Midbrain (tissue), 1 donor: ENCODE data around the gene MYO6.
A peak's percentile ranks its signal among the peaks of the same experiment; 100 is the strongest.

Experiments
- DNase-seq: peaks from one replicate; lab custom pipeline; 2025; lab: John Stamatoyannopoulos, UW

The MYO6 gene

DNA sequence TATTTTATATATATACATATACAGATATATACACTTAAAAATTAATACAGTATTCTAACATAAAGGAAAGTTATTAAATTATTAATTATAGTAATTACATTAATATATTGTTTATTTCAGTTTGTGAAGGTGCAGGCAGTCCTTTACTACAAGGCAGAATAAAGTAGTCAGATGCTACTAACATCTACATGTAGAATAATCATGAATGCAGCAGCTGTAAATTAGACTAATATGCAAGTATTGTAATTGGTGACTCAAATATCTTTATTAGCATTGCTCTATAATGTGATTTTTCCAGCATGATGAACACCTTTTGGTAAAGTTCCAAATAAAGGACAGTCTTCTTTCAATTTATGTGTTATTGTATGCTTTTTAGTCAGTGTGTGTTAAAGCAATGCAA lies 17.3 kb downstream of the MYO6 start:
- DNase-seq, result no peak

DNA sequence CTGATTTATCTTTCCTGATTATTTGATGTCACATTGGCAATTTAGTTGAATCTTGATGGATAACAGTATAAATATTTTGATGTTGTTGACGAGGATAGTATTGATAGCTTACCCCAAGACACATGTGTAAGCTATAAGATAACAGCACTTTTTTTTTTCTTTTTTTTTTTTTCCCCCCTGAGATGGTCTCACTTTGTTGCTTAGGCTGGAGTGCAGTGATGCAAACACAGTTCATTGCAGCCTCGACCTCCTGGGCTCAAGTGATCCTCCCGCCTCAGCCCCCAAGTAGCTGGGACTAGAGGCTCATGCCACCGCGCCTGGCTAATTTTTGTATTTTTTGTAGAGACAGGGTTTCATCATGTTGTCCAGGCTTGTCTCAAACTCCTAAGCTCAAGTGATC lies 21.8 kb downstream of the MYO6 start:
- DNase-seq, result no peak

DNA sequence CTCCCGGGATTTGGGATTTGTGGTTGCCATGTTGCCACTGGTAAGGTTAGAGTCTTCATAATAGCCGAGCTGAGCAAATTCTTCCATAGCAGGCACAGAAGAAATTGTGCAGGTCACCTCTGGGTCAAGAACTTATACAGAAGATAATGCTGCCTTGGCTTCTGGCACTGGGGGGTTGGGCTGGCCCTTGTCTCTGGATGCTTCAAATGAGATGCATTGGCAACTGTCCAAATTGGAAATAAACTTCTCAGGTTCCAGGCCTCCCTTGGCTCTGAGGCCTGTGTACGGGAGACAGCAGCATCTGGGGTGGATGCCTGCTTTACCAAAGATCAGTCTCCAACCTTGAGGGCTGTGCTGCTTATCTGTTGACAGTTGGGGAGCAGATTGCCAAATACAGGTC lies 26.2 kb downstream of the MYO6 start:
- no peak for DNase-seq

DNA sequence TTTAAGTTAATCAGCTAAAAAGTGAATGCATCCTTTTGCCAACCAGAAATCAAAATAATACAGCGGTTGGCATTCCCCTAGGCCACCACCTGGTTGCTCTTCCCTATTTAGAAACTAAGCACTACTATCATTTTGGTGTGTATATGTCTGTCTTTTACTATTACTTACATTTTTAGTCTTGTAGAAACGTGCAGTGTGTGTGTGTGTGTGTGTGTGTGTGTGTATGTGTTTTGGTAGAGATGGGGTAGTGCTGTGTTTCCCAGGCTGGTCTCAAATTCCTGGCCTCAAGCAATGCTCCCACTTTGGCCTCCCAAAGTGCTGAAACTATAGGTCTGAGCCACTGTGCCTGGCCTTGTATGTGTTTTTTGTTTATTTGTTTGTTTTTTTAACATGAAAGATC lies 27.4 kb downstream of the MYO6 start:
- no peak for DNase-seq

DNA sequence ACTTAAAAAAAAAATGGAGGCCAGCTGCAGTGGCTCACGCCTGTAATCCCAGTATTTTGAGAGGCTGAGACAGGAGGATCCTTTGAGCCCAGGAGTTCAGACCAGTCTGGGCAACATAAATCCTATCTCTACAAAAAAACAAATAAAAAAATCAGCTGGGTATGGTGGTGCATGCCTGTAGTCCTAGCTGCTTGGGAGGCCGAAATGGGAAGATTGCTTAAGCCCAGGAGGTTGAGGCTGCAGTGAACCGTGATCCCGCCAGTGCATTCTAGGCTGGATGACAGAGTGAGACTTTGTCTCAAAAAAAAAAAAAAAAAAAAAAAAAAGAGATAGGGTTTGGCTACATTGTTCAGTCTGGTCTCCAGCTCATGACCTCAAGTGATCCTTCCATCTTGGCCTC lies 29.7 kb downstream of the MYO6 start:
- DNase-seq, result no peak

DNA sequence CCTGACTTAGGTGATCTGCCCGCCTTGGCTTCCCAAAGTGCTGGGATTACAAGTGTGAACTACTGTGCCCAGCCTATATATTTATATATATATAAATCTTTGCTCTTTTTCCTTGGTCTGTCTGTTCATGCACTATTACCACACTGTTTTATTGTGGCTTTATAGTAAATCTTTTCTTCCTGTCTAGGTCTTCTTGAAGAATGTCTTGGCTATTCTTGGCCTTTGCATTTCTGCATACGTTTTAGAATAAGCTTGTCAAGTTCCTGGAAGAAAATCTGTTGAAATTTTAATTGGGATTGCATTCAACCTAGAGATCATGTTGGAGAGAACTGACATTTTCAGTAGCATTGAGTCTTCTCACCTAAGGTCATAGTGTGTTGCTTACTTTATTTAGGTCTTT lies 37.1 kb downstream of the MYO6 start:
- no peak for DNase-seq

DNA sequence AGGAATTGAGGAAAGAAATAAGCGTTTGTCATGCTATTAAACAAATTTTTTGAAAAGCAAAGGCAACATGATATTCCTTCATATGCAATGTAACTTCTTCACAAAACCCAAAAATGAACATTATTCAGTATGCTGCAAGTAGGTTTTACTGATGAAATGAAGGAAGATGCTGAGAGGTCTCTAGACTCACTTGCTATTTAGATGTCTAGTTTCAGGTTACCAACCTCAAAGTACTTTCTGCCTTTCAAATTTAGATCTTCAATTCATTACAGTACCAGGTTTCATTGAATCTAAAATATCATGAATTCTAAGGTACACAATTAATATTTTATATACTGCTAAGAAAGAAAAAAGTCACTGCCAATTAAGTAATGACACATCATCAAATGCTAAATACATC lies 39.9 kb downstream of the MYO6 start:
- DNase-seq, result no peak

DNA sequence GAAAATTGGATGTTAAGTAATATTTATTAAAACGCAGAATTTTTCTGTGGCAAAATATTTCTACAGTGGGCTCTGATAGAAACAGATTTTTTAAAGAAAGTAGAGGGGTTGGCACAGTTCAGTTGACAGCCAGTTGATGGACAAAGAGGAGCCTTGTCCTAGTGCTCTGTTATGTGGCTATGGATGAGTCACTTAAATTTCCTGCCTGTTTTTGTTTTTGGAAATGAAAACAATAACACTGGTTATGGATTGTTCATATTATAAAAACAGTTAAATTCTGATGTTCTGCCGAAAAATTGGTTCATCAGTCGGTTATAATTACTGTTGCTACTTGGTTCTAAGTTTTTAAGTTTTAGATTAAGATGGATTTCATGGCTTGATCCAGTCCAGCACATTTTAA lies 42.8 kb downstream of the MYO6 start:
- DNase-seq, result peak; percentile 54

DNA sequence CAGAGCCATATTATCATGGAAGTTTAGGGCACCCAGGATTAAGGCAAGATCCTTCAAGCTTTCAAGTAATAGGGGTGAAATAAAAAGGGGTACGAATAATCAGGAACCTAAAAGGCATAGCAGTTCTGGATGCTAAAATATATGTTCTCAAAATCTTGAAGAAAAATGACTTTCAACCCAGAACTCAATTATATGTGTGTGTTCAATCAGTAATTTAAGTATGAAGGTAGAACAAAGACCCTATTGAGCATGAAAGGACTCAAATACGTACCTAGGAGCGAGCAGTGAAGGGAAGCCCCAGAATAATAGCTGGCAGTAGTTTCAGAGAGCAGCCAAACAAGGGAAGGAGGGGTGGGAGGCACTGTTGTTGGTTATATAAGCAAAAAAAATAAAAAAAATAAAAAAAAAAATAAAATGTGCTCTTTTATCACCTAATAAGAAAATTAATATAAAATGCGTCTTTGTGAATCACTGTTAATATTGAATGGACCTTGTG lies 45.4 kb downstream of the MYO6 start:
- peak; percentile 43 for DNase-seq

DNA sequence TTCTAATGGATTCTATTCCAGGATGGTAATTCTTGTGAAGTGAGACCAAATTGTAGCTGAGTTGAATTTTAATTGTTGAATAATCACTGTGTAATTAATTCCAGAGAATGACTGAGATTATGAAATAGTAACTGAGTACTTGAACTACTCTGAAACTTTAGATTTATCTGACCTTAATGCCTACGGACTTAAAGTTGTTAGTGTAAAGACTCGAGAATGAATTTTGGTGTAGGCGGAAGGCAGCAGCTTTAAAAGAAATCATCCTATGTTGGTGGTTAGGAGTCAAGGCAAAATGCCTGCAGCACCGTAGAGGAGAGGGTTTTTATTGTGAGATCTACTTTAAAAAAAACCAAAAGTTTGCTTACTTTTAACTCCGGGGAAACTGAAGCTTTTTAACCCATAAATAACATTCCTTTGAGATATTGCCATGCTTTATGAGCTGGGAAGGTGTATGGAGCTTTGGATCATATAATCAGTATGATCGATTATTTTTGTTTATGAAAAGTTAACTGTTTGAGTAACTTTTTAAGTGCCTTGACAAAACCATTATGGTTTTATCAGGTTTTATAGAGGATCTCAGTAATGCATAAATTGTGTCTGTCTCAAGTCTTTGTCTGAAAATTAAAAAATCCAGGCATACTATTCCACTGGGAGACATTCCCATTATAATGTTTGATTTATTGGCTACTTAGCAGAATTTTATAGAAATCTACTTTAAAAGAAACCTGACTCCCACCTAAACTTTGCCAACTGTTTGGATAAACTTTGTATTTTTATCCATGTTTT lies 46.1 kb downstream of the MYO6 start:
- peak; percentile 28 for DNase-seq

DNA sequence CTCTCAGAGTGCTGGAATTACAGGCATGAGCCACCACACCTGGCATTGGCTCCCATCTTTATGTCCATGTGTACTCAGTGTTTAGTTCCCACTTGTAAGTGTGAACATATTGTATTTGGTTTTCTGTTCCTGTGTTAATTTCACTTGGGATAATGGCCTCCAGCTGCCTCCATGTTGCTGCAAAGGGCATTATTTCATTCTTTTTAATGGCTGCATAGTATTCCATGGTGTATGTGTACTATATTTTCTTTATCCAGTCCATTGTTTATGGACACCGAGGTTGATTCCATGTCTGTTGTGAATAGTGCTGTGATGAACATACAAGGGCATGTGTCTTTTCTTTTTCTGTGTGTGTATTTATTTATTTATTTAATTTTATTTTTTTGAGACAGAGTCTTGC lies 47.7 kb downstream of the MYO6 start:
- DNase-seq, result no peak

DNA sequence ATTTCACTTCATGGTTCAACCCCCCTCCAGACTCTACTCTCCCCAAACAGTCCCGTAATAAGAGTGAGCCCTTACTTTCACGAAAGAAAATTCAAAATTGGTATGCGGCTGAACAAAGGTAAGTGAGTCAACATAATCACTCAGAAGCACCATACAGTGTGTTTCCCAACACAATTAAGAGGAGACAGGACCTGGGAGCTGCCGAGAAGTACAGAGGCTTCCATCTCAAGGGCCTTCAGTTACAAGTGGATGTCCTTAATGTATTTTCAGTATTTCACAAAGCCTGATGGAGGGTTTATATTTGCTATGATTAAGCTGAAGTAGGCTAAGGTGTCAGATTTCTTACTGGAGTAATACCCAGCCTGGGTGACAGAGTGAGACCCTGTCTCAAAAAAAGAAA lies 51.1 kb downstream of the MYO6 start:
- DNase-seq, result no peak

DNA sequence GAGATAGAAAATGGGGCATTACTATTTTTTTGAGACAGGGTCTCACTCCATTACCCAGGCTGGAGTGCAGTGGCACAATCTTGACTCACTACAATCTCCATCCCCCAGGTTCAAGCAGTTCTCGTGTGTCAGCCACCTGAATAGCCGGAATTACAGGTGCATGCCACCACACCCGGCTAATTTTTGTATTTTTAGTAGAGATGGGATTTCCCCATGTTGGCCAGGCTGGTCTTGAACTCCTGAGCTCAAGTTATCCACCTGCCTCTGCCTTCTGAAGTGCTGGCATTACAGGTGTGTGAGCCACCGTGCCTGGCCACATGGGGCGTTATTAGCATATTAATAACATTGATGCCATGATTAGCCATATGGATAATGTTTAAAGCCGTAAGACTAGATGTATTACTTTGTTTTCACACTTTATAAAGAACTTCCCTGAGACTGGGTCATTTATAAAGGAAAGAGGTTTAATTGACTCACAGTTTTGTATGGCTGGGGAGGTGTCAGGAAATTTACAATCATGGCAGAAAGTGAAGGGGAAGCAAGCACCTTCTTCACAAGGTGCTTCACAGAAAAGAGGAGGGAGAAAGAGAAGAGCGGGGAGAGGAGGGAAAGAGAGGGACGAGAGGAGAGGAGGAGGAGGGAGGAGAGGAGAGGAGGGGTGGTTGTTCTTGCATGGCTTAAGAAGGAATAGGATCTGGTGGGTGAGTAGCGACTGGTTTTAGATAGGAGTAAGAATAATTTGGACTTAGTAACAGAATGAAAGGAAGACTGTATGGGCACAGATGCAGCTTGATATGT lies 51.9 kb downstream of the MYO6 start:
- no peak for DNase-seq

DNA sequence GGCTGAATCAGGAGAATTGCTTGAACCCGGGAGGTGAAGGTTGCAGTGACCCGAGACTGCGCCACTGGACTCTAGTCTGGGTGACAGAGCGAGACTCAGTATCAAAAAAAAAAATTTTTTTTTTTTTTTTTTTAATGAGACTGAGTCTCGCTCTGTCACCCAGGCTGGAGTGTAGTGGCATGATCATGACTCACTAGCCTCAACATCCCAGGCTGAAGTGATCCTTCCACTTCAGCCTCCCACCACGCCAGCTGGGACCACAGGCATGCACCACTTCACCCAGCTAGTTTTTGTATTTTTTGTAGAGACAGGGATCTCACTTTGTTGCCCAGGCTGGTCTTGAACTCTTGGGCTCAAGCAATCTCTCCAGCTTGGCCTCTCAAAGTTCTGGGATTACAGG lies 53.3 kb downstream of the MYO6 start:
- no peak for DNase-seq

DNA sequence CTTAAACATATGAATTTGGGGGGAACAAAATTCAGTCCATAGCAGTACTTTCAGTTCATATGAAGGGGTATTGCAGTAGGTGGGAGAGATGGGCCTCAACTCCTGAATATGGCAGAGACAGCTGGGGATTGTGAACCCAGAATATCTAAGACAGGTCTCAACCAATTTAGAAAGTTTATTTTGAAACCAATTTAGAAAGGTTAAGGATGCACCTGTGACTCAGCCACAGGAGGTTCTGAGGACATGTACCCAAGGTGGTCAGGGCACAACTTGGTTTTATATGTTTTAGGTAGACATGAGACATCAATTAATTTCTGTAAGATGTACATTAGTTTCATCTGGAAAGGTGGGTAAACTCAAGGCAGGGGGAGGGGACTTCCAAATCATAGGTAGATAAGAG lies 59.5 kb downstream of the MYO6 start:
- no peak for DNase-seq

DNA sequence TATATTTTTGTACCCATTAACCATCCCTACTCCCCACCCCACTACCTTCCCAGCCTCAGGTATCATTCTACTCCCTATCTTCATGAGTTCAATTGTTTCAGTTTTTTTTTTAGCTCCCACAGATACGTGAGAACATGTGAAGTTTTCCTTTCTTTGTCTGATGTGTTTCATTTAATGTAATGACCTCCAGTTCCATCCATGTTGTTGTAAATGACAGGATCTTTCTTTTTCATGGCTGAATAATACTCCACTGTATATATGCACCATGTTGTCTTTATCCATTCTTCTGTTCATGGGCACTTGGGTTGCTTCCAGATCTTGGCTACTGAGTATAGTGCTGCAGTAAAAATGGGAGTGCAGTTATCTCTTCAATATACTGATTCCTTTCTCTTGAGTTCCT lies 63.5 kb downstream of the MYO6 start:
- no peak for DNase-seq

DNA sequence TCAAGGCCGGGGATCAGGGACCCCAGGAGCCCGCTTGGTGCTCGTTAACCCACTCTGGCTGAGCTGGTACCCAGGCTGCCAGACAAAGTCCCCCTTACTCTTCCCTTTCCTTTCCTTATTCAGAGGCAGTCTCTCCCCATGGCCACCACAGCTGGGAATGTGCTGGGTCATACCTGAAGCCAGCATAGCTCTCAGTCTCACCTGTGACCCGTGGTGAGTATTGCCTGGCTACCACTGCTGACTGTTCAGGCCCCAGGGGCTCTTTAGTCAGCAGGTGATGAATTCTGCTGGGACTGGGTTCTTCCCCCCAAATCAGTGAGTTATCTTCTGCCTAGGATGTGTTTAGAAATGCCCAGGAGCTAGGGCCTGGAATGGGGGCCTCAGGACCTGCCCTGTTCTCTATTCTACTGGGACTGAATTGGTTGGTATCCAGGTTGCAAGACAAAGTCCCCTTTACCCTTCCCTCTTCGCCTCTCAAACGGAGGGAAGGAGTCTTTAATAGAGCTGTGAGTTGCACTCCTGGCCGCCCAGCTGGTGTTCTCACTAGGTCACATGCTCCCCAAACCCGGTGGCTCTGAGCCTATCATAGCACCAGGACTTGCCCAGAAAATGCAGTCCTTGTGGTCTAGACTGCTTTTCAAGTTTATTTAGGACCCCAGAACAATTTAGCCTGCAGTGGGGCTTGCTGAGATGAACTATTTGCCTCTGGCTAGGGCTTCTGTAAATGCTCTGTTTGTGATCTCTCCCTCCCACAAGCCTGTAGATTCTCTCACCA lies 64.6 kb downstream of the MYO6 start:
- DNase-seq, result no peak

DNA sequence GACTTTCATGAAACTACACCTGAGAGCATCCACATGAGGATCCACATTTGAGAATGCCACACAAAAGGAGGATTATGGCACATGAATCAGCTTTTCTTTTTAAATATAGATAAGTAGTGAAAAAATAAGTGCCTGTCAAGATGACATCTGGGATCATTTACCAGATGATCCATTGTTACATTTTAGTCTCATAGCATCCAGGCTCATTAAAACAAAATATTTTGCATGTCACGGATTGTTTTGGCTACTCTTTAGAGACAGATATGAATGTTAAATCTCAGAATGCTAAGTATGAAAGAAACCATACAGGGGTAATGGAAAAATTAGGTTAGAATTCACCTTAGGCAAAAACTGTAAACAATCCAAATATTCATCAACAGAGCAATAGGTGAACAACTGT lies 66.7 kb downstream of the MYO6 start:
- DNase-seq, result no peak

DNA sequence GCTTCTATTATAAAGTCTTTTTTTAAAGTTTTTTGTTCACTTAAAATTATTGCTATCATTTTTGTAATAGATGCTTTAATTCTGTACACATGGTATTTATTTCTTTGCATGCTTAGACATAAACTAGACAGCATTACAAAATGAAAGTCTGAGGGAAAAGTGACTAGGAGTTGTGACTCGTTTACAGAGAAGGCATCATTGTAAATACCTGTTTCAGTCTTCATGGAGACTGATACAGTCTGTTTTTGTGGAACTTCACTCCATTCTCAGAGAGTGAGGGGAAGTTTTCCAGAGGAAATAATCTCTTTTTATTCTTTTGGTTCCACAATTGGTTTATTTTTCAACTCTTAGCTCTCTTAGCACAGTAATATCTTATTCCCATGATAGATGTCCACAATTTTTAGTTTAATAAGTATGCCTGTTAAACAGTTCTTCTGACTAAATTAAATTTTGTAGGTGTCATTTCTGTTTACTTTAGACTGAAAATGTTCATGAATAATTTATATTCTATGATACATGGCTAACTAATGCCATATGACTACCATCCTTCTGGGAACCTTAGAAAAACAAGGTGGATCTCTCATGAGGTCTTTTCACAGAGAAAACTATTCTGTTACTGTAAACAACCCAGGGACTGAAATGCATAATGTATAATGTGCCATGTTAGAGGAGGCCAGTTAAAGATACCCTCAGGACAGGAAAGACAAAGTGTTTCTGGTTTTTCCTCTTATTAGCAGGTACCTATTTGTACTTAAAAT lies 69.2 kb downstream of the MYO6 start:
- no peak for DNase-seq

DNA sequence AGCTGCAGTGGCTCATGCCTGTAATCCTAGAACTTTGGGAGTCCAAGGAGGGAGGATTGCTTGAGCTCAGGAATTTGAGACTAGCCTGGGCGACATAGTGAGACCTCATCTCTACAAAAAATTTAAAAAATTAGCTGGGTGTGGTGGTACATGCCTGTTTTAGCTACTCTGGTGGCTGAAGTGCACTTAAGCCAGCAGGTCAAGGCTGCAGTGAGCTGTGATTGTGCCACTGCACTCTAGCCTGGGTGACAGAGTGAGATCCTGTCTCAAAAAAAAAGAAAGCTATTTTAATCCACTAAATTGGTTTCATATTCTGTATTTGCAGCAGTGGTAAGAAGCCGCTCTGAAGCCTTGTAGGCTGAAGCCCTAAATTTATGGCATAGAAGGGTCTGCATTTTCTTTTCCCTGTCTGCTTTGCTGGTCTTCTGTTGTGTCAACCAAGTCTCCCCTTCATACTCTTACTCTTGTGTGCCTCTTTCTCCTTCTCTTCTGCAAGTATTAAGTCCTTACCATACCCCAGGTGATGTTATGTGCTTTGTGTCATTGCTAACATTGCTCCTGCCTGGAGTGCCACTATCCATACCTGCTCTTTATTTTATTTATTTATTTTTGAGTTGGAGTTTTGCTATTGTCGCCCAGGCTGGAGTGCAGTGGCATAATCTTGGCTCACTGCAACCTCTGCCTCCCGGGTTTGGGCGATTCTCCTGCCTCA lies 70.9 kb downstream of the MYO6 start:
- no peak for DNase-seq

DNA sequence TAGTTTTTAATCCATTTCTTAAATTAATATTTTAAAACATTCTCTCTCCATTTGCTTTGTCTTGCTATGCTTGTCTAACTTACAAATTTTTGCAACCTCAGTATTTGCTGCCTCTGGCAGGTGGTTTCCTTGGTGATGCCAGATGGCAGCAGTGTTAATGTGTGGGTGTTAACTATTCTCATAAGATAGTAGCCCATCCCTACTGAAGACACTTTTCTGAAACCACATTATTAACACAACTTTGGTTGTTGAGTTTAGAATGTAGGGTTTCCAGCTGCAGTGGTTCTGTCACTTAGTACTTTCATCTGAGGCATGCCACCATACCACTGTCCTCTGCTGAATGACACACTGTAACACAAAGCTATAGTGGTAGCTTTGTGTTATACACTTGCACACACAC lies 75.1 kb downstream of the MYO6 start:
- no peak for DNase-seq
